GM19099 (cell line): Measurements from ENCODE around the gene NEDD8.
A peak's percentile ranks its signal among the peaks of the same experiment; 100 is the strongest.

Source experiments
- POLR2A ChIP-seq: IDR thresholded peaks from 3 replicates; pipeline ENCODE4 v1.6.1; 2011; ENCODE audit warnings: low read depth; ENCODE audit not compliant: insufficient read length; ENCODE audit errors: extremely low read depth

NEDD8 gene

DNA sequence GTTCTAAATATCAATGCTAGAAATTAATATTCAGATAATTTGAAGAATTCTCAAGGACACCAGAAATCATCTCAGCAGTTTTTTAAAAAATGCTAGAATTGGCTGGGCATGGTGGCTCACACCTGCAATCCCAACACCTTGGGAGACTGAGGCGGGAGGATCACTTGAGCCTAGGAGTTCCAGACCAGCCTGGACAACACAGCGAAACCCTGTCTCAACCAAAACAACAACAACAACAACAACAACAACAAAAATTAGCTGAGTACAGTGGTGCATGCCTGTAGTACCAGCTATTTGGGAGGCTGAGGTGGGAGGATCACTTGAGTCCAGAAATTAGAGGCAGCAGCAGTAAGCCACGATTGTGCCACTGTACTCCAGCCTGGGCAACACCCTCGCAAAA lies 13.1 kb downstream of the NEDD8 start:
- TF ChIP-seq POLR2A = no peak

DNA sequence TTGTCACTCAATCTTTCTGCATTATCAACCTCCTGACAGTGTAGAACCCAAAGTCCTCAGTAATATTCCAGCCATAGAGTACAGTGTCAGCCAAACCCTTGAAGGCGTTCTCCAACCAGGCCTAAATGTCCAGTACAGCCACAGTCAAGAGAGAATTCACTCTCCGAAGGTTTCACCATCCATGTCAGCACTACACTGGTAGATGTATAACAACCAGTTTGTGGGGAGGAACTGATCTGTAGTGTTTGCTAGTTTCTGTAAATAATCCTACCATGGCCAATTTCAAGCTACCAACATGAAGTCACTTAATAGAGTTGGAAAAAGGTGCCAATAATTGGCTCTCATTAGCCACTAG lies 15.8 kb downstream of the NEDD8 start:
- no peak for TF ChIP-seq POLR2A

DNA sequence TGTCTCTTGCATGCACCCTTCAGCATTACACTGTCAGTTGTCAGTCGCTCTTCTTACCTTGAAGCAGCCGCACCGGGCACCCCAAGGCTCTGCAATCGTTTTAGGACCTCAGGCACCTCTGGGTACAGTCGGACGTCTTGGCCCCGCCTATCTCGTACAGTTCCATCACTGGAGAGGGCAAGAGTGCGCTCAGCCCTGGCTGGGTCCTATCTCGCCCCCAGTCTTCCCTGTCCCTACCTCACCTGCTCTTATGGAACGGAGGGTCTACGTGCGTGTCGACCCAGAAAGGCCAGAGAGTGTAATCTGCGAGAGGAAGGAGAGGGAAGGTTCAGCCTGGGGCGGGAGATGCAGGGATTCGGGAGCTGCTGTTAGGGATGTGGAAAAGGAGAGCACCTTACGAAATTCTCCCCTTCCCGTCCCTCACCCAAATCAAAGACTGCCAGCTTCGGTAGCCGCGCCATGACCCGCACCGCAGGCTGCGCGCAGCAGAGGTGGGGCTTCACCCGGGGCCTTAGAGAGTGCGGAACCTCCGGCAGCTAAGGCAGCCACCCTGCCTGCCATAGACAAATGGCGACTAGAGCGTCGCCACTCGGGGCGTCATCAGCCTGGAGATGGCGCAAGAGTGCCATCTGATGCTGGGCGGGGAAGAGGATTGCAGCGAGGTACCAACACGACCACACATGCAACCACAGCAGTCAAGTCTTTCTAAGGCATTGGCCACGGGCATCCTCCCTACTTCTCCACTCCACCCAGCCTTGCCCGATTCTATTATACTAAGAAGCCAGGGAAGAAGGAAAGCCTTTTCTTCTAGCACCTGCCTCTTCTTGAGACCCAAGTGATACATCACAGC lies 16.4 kb downstream of the NEDD8 start, which contains the start of gene MDP1:
Gene MDP1 (minus strand): TSS at position 572 of the 850 bp plus-strand sequence. CDS start 111 bp downstream, at position 461.
- peak; percentile 80 for TF ChIP-seq POLR2A

- TF ChIP-seq POLR2A = no peak
Measured at GRCh38 chr14:24213866-24214662, 18.1 kb downstream of the NEDD8 start.

DNA sequence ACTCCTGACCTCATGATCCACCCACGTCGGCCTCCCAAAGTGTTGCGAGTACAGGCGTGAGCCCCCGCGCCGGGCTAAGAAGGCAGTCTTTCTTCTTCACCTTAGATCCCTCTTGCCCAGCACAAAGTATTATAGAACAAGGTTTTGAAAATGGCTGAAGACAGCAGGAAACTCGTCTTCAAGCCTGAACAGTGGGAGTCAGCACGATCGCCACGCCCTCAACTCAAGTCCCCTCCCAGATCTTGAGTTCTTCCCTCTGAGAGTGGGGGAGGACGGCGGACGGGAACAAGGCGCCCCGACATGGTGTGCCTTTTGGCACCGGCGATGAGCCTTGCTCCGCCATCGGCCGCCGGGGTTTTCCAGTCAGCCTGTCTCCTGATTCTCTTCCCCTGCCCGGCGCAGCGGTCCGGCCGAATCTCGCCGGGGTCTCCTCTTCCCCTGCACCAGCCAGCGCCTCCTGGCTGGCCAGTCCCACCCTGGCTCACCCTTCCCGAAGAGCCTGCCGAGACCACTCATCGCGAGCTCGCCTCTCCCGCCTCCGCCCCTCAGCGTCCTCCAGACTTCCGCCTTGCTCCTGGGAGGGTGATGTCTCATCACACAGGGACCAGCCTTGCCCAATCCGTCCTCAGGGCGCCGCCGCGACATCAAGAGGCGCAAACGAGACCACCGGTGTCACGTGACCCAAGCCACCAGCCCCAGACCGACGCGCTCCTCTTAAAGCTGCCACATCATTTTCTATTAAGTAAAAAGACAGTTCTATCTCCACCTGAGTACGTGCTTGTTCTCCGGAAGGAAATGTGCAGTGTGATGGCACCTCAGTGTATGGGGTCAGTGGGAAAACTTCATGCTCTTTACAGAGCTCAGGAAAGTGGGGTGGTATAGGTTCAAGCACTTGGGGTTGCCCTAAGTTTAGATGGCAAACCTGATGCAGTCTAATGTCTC lies 19.0 kb downstream of the NEDD8 start, which contains the start of gene CHMP4A:
Gene CHMP4A (minus strand): TSS at position 565 of the 942 bp plus-strand sequence. CDS start 49 bp downstream, at position 516.
- peak; percentile 93 for TF ChIP-seq POLR2A

DNA sequence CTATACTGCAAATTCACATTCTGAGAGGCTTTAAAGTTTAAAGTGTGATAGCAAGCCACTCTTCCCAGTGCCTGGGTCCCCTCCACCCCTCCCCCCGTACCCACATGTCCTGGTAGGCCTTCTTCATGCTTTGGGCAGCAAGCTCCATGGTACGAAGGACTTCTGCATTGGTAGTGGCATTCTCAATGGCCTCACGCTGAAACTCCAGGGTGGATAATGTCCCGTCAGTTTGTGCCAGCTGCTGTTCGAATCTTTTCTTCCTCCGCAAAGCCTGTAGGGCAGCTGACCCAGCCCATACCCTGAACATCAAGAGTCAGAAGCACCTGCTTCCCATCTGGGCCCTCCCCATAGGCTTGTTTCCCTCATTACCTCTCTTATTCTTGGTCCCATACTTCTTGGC lies 20.9 kb downstream of the NEDD8 start:
- TF ChIP-seq POLR2A = no peak

DNA sequence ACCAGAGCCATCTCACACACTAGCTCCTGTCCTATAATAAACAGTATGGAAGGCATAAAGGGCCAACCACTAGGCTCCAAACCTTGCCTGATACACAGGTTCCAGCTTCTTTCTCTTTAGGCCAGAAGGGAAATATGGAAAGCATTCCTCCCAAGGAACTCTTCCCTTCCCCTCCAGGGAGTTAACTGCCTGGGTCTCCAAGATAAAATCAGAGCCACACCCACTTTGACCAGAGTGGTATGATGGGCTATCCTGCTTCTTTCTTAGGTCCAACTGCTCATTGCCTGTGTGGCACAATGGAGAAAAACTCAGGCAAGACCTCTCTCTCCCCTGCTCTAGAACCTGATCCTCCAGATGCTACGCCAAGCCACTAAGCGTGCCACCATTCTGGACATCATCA lies 24.5 kb downstream of the NEDD8 start:
- no peak for TF ChIP-seq POLR2A

DNA sequence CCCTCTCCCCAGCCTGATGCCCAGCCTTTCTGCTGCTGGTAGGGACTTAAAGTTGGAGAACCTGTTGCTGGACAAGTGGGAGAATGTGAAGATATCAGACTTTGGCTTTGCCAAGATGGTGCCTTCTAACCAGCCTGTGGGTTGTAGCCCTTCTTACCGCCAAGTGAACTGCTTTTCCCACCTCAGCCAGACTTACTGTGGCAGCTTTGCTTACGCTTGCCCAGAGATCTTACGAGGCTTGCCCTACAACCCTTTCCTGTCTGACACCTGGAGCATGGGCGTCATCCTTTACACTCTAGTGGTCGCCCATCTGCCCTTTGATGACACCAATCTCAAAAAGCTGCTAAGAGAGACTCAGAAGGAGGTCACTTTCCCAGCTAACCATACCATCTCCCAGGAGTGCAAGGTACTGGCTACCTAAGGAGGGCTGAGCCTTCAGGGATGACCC lies 25.0 kb downstream of the NEDD8 start:
- TF ChIP-seq POLR2A = no peak

GRCh38 chr14:24206260-24207103 lies 25.7 kb downstream of the NEDD8 start:
- no peak for TF ChIP-seq POLR2A

- no peak for TF ChIP-seq POLR2A
Measured at GRCh38 chr14:24204163-24205146, 27.7 kb downstream of the NEDD8 start.

DNA sequence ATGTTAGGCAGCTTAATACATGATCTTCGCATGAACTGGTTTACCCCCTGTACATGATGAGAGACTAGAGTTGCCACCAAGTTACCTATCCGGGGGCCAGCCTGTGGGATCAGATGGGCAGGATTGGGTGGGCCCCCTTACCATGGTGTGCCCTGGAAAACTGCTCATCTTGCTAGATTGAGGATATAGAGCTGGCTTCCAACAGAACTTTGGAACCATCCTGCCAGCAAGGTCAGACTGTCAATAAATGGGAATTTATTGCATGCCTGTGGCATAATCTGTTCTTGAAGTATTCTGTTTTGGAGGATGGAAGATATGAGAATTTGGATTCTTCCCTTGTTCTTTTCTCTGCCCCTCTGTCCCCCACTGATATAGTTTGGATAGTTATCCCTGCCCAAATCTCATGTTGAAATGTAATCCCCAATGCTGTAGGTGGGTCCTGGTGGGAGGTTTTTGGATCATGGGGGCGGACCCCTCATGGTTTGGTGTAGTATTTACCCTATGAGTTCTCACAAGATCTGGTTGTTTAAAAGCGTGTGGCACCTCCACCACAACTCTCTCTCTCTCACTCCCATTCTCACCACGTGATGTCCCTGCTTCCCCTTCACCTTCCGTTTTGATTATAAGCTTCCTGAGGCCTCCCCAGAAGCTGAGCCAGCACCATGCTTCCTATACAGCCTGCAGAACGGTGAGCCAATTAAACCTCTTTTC lies 33.2 kb downstream of the NEDD8 start:
- TF ChIP-seq POLR2A = no peak

GRCh38 chr14:24197056-24197450 lies 35.1 kb downstream of the NEDD8 start:
- no peak for TF ChIP-seq POLR2A
